Nephron progenitor cell (in vitro differentiated cells): ENCODE results near the gene SPPL2B.

ENCODE experiments used
- DNase-seq: peaks from one replicate; pipeline ENCODE4 v3.0.0; 2021
- H3K27ac Mint-ChIP-seq: 2 replicates; pipeline ENCODE4 v1.8.0; 2021; ENCODE audit warnings: mild to moderate bottlenecking, moderate library complexity, mixed read lengths
- H3K27me3 Mint-ChIP-seq: 2 replicates; pipeline ENCODE4 v1.8.0; 2021; ENCODE audit warnings: mild to moderate bottlenecking, low read depth, mixed read lengths; ENCODE audit not compliant: poor library complexity
- H3K36me3 Mint-ChIP-seq: 2 replicates; pipeline ENCODE4 v1.8.0; 2021; ENCODE audit warnings: low read depth, mixed read lengths
- H3K4me1 Mint-ChIP-seq: 2 replicates; pipeline ENCODE4 v1.8.0; 2021; ENCODE audit warnings: mixed read lengths
- H3K4me3 Mint-ChIP-seq: 2 replicates; pipeline ENCODE4 v1.8.0; 2021; ENCODE audit warnings: mild to moderate bottlenecking, moderate library complexity, mixed read lengths
- H3K9me3 Mint-ChIP-seq: 2 replicates; pipeline ENCODE4 v1.8.0; 2021; ENCODE audit warnings: mild to moderate bottlenecking, moderate library complexity, mixed read lengths
- TF ChIP-seq, protein P1 (sequence below): fragments of 200-600 bp; sonication (generic); IDR thresholded peaks from 2 replicates; pipeline ENCODE4 v1.5.0; 2021; ENCODE audit warnings: antibody characterized with exemption

The SPPL2B gene

DNA sequence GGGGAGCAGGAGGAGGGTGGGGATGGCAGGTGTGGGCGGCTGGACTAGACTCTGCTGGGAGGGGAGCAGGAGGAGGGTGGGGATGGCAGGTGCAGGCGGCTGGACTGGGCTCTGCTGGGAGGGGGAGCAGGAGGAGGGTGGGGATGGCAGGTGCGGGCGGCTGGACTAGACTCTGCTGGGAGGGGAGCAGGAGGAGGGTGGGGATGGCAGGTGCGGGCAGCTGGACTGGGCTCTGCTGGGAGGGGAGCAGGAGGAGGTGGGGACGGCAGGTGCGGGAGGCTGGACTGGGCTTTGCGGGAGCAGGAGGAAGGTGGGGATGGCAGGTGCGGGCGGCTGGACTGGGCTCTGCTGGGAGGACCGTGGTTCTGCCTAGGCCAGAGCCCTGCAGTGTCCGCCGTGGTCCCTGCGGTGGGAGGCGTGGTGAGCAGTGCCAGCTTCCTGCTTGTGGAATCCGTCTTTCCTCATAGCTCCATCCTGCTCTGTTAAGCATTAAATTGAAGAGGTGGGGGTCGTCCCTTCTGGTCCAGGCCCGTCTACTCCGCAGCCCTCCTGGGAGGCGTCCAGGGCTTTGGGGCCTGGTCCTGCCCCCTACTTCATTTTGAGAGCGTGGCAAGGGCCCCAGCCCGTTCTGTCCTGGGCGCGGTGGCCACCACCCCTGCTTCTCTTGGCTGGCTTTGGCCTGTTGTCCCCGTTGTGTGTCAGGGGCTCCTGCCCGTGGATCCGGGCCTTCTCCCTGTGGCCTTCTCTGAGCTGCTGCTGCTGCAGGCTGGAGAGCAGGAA, 4.7 kb downstream of the SPPL2B start:
- DNase-seq: no peak
- Mint-ChIP-seq H3K27ac (peak overlapping the region; percentile 75), H3K4me3 (peak overlapping the region; percentile 7), H3K27me3 (peaks cover 2% of the 10 kb centered on the region), H3K9me3 (no peaks in the 10 kb centered on the region), H3K4me1 (peaks cover 71% of the 10 kb centered on the region), H3K36me3 (peaks cover 9% of the 10 kb centered on the region)
- TF ChIP-seq, protein P1, sequence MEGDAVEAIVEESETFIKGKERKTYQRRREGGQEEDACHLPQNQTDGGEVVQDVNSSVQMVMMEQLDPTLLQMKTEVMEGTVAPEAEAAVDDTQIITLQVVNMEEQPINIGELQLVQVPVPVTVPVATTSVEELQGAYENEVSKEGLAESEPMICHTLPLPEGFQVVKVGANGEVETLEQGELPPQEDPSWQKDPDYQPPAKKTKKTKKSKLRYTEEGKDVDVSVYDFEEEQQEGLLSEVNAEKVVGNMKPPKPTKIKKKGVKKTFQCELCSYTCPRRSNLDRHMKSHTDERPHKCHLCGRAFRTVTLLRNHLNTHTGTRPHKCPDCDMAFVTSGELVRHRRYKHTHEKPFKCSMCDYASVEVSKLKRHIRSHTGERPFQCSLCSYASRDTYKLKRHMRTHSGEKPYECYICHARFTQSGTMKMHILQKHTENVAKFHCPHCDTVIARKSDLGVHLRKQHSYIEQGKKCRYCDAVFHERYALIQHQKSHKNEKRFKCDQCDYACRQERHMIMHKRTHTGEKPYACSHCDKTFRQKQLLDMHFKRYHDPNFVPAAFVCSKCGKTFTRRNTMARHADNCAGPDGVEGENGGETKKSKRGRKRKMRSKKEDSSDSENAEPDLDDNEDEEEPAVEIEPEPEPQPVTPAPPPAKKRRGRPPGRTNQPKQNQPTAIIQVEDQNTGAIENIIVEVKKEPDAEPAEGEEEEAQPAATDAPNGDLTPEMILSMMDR: no peak

DNA sequence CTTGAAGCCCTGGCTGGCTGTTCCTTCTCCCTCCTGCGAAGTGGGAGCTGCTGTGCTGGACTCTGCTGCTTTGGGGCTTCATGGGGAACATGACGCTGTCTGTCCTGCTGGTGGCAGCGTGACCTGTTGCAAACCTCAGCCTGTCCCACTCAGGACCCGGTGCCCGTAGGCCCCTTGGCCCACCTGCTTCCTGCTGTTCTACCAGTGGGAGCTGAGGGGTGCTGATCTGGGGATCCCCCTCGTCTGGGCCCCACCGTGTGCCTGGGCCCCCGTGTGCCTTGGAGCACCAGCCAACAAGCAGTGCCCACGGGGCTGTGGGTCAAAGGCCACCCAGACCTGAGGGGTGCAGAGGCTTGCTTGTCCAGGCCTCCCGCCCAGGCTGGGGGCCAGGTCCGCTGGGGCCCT, 5.3 kb downstream of the SPPL2B start:
- peaks cover 2% of the 10 kb centered on the region for H3K27me3 Mint-ChIP-seq
- peaks cover 68% of the 10 kb centered on the region for H3K4me1 Mint-ChIP-seq
- H3K4me3 Mint-ChIP-seq: peak overlapping the region; percentile 7
- TF ChIP-seq, protein P1: no peak
- peak overlapping the region; percentile 75 for H3K27ac Mint-ChIP-seq
- DNase-seq: no peak
- no peaks in the 10 kb centered on the region for H3K9me3 Mint-ChIP-seq
- peaks cover 9% of the 10 kb centered on the region for H3K36me3 Mint-ChIP-seq

DNA sequence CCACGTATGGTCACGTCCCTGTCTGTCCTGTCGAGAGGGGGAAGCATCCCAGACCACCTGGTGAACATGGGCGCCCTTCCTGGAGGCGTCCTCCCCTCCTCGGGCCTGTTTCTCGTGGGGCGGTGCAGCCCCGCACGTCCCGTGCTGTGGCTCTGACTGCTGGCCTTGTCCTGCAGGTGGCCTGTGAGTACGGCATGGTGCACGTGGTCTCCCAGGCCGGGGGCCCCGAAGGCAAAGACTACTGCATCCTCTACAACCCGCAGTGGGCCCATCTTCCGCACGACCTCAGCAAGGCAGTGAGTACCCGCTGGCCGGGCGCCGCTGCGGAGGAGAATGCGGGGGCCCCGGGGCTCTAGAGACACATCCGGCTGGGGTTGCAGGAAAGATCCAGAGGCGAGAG, 5.9 kb downstream of the SPPL2B start:
- no peaks in the 10 kb centered on the region for H3K9me3 Mint-ChIP-seq
- peaks cover 9% of the 10 kb centered on the region for H3K36me3 Mint-ChIP-seq

DNA sequence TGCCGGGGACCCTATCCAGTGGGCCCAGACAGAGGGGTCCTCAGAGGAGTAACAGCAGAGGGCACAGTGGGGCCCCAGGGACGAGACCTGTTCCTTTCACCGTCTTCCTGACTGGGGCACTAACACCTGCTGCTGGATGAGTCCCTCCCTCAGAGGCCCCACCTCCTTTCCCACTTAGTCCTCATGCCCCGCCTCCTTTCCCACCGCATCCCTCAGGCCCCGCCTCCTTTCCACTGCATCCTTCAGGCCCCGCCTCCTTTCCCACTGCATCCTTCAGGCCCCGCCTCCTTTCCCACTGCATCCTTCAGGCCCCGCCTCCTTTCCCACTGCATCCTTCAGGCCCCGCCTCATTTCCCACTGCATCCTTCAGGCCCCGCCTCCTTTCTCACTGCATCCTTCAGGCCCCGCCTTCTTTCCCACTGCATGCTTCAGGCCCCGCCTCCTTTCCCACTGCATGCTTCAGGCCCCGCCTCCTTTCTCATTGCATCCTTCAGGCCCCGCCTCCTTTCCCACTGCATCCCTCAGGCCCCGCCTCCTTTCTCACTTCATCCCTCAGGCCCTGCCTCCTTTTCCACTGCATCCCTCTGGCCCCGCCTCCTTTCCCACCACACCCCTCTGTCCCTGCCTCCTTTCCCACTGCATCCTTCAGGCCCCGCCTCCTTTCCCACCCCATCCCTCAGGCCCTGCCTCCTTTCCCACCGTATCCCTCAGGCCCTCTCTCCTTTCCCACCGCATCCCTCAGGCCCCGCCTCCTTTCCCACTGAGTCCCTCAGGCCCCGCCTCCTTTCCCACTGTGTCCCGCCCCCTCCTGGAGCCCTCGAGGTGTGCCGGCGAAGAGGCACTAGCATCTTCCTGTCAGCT, 6.7 kb downstream of the SPPL2B start:
- no peak overlapping the region for H3K4me3 Mint-ChIP-seq
- H3K27ac Mint-ChIP-seq: peak overlapping the region; percentile 86
- no peak for DNase-seq
- H3K36me3 Mint-ChIP-seq: peaks cover 9% of the 10 kb centered on the region
- H3K4me1 Mint-ChIP-seq: peaks cover 55% of the 10 kb centered on the region
- peaks cover 2% of the 10 kb centered on the region for H3K27me3 Mint-ChIP-seq
- H3K9me3 Mint-ChIP-seq: no peaks in the 10 kb centered on the region
- TF ChIP-seq, protein P1: no peak

More for the DNA sequence above, 5.9 kb downstream of the SPPL2B start:
- no peak overlapping the region for H3K4me3 Mint-ChIP-seq
- peaks cover 63% of the 10 kb centered on the region for H3K4me1 Mint-ChIP-seq
- no peak for DNase-seq
- H3K27ac Mint-ChIP-seq: no peak overlapping the region
- H3K27me3 Mint-ChIP-seq: peaks cover 2% of the 10 kb centered on the region
- TF ChIP-seq, protein P1: no peak

DNA sequence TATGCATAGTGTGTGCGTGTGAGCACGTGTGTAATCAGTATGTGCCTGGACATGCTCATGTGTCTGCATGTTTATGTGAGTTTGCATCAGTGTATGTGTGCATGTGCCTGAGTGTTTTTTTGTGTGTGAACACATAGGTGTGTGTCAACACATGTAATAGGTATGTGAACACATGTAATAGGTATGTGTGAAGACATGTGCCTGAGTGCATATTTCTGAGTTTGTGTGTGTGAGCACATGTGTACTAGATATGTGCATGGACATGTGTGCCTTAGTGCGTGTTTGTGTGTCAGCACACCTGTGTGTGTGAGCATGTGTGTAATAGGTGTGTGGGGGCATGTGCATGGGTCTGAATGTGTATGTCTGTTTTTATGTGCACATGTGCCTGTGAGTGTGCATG, 7.4 kb downstream of the SPPL2B start:
- Mint-ChIP-seq H3K9me3 (no peaks in the 10 kb centered on the region), H3K27me3 (peaks cover 2% of the 10 kb centered on the region), H3K36me3 (peaks cover 9% of the 10 kb centered on the region), H3K27ac (peak overlapping the region; percentile 86), H3K4me3 (no peak overlapping the region), H3K4me1 (peaks cover 49% of the 10 kb centered on the region)
- TF ChIP-seq, protein P1: no peak
- no peak for DNase-seq
